Mucosa of rectum (tissue), 2 donors: ENCODE results near the gene OPCML.

ENCODE experiments used
- H3K27ac ChIP-seq, 2 donors: one replicate each; pipeline ENCODE4 v1.7.0; 2013; ENCODE audit warnings: inconsistent platforms in 2 of 2, low read depth in 2 of 2, low read length in 2 of 2
- H3K27me3 ChIP-seq, 2 donors: one replicate each; pipeline ENCODE4 v1.7.0; 2013; ENCODE audit warnings: low read length in 2 of 2; ENCODE audit not compliant: control insufficient read depth in 2 of 2, insufficient read depth in 2 of 2
- H3K36me3 ChIP-seq, 2 donors: one replicate each; pipeline ENCODE4 v1.7.0; 2013; ENCODE audit warnings: low read length in 2 of 2; ENCODE audit not compliant: control insufficient read depth in 2 of 2, insufficient read depth in 2 of 2
- H3K4me1 ChIP-seq, 2 donors: one replicate each; pipeline ENCODE4 v1.7.0; 2013; ENCODE audit warnings: low read length in 2 of 2, mild to moderate bottlenecking in 1 of 2; ENCODE audit not compliant: control insufficient read depth in 2 of 2, insufficient read depth in 2 of 2
- H3K4me3 ChIP-seq, 2 donors: one replicate each; pipeline ENCODE4 v1.7.0; 2013; ENCODE audit warnings: low read length in 2 of 2
- H3K9ac ChIP-seq, 2 donors: one replicate each; pipeline ENCODE4 v1.7.0; 2013; ENCODE audit warnings: low read length in 2 of 2, low read depth in 1 of 2, mild to moderate bottlenecking in 1 of 2
- H3K9me3 ChIP-seq, 2 donors: one replicate each; pipeline ENCODE4 v1.7.0; 2013; ENCODE audit warnings: low read length in 2 of 2; ENCODE audit not compliant: control insufficient read depth in 2 of 2
- donor health status: healthy.
- donor health status: Normal muscosa, but diverticular disease.

The OPCML gene

GRCh38 chr11:133491680-133492383 is 40.5 kb downstream of the OPCML start:
- H3K9ac ChIP-seq: no peak overlapping the region
- no peaks in the 10 kb centered on the region for H3K4me1 ChIP-seq
- H3K27me3 ChIP-seq: no peaks in the 10 kb centered on the region
- H3K27ac ChIP-seq: no peak overlapping the region
- H3K36me3 ChIP-seq: no peaks in the 10 kb centered on the region
- no peak overlapping the region for H3K4me3 ChIP-seq
- H3K9me3 ChIP-seq: no peaks in the 10 kb centered on the region

DNA sequence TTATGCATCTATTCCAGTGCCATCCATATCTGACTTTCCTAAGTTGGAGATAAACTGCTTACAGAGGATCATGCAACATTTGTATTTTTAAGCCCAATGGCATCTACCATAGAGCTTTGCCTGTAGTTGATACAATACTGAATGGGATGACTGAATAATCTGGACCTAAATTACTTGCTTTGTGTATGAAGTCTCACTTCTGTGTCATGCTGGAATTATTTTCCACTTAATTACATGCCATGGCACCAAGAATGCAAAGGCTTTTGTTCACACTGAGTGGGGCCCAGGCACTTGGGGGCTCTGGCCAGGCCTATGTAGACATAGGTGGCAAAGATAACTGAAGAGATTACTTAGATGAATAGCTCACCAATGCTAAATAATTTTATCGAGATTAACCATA is 51.6 kb downstream of the OPCML start:
- Histone ChIP-seq H3K36me3 (no peaks in the 10 kb centered on the region), H3K27ac (no peak overlapping the region), H3K27me3 (no peaks in the 10 kb centered on the region), H3K4me1 (no peaks in the 10 kb centered on the region), H3K9ac (no peak overlapping the region), H3K9me3 (no peaks in the 10 kb centered on the region), H3K4me3 (no peak overlapping the region)

DNA sequence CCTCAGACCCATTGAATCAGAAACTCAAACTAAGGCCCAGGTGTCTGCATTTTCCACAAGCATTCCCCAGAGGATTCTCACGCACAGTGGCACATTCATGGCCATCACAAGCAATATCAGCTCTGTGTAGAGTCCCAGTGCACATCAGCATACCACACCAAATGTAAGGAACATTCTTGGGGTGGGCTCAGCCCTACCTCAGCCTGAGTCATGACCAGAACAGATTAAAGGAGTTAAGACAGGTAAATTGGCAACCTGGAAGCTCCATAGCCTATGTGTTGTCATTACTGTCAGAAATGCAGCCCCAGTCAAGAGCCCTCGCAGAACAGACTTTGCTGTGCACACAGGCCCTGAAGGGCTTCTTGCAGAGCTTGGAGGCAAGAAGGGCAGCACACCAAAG is 53.1 kb downstream of the OPCML start:
- Histone ChIP-seq H3K9me3 (no peaks in the 10 kb centered on the region), H3K27ac (no peak overlapping the region), H3K4me1 (no peaks in the 10 kb centered on the region), H3K9ac (no peak overlapping the region), H3K36me3 (no peaks in the 10 kb centered on the region), H3K4me3 (no peak overlapping the region), H3K27me3 (no peaks in the 10 kb centered on the region)

- H3K36me3 ChIP-seq: no peaks in the 10 kb centered on the region
- H3K27me3 ChIP-seq: no peaks in the 10 kb centered on the region
- no peak overlapping the region for H3K9ac ChIP-seq
- H3K4me1 ChIP-seq: no peaks in the 10 kb centered on the region
- no peaks in the 10 kb centered on the region for H3K9me3 ChIP-seq
- no peak overlapping the region for H3K4me3 ChIP-seq
- no peak overlapping the region for H3K27ac ChIP-seq
Observed at GRCh38 chr11:133477251-133477625, 55.1 kb downstream of the OPCML start.

GRCh38 chr11:133476570-133477250 is 55.6 kb downstream of the OPCML start:
- no peak overlapping the region for H3K27ac ChIP-seq
- H3K9me3 ChIP-seq: no peaks in the 10 kb centered on the region

GRCh38 chr11:133474461-133474860 is 57.8 kb downstream of the OPCML start:
- no peaks in the 10 kb centered on the region for H3K36me3 ChIP-seq
- H3K4me1 ChIP-seq: no peaks in the 10 kb centered on the region
- no peak overlapping the region for H3K9ac ChIP-seq
- H3K4me3 ChIP-seq: no peak overlapping the region
- no peak overlapping the region for H3K27ac ChIP-seq
- H3K9me3 ChIP-seq: no peaks in the 10 kb centered on the region
- no peaks in the 10 kb centered on the region for H3K27me3 ChIP-seq

More at GRCh38 chr11:133476570-133477250, 55.6 kb downstream of the OPCML start:
- Histone ChIP-seq H3K36me3 (no peaks in the 10 kb centered on the region), H3K4me3 (no peak overlapping the region), H3K4me1 (no peaks in the 10 kb centered on the region), H3K9ac (no peak overlapping the region), H3K27me3 (no peaks in the 10 kb centered on the region)

GRCh38 chr11:133467686-133468085 is 64.6 kb downstream of the OPCML start:
- H3K36me3 ChIP-seq: no peaks in the 10 kb centered on the region
- H3K4me3 ChIP-seq: no peak overlapping the region
- no peak overlapping the region for H3K9ac ChIP-seq
- H3K27me3 ChIP-seq: no peaks in the 10 kb centered on the region
- no peak overlapping the region for H3K27ac ChIP-seq
- H3K9me3 ChIP-seq: no peaks in the 10 kb centered on the region
- H3K4me1 ChIP-seq: no peaks in the 10 kb centered on the region

- Histone ChIP-seq H3K27ac (no peak overlapping the region), H3K9ac (no peak overlapping the region), H3K36me3 (no peaks in the 10 kb centered on the region), H3K9me3 (no peaks in the 10 kb centered on the region), H3K4me3 (no peak overlapping the region), H3K4me1 (no peaks in the 10 kb centered on the region), H3K27me3 (no peaks in the 10 kb centered on the region)
Observed at GRCh38 chr11:133443206-133443747, 89.0 kb downstream of the OPCML start.

DNA sequence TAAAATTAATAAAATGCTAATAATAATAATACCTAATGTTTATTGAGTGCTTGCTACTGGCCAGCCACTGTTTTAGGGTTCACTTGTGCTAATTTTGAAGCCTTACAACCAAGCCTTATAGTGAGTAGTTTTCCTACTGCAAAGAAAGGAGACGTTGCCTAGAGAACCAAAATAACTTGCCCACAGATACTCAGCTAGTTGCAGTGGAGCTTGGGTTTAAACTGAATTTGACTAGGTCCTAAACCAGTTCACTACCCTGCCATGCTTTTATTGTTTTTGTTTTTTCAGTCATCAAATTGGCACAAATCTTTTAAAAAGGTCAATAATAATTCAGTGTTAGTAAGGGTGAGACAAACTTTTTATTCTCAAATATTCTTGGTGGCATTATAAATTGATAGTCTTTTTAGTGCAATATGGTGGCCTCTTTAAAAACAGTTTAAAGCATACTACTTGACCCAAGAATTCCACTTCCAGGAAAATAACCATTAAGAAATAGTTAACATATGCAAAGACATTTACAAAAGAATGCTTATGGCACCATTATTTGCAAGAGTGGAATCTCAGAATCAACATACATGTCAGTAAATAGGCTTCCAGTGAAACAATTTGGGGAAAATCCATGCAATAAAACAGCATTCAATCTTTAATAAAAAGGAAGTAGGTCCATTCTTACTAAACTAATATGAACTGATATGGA is 90.2 kb downstream of the OPCML start:
- Histone ChIP-seq H3K4me1 (no peaks in the 10 kb centered on the region), H3K9ac (no peak overlapping the region), H3K27me3 (no peaks in the 10 kb centered on the region), H3K27ac (no peak overlapping the region), H3K36me3 (no peaks in the 10 kb centered on the region), H3K4me3 (no peak overlapping the region), H3K9me3 (no peaks in the 10 kb centered on the region)

DNA sequence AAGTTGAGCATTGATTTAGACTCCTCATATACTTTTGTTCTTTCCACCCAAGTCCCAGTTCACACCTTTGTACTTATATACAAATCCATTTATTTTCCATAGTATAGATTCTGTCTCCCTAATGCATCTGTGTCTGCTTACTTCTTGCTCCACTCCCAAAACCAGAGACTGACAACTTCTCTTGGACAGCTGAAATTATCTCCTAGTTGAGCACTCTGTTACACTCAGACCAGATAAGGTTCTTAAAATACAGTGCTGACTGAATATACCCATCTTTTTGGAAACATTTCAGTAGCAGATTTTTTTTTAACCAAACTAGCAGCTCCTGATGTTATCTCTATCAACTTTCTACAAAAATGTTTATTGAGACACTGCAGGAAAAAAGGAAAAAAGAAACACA is 106.3 kb downstream of the OPCML start:
- Histone ChIP-seq H3K4me1 (no peaks in the 10 kb centered on the region), H3K4me3 (no peak overlapping the region), H3K9me3 (no peaks in the 10 kb centered on the region), H3K27me3 (no peaks in the 10 kb centered on the region), H3K9ac (no peak overlapping the region), H3K27ac (no peak overlapping the region), H3K36me3 (no peaks in the 10 kb centered on the region)
